ENCODE data around the gene CFAP300. TPM values are rescaled to one million over a fixed set of nuclear protein-coding genes. Genes with fewer than 3 reads are reported as not detected.

The CFAP300 gene
- total RNA-seq, 1 donor from 2014 or later = 7.2 TPM

GRCh38 chr11:102061276-102061675 lies 14.0 kb downstream of the CFAP300 start:
- peak; percentile 32 for TF ChIP-seq CTCF (IDR thresholded peaks at IDR 0.05)
- Histone ChIP-seq H3K4me3 (no peak overlapping the region), H3K36me3 (no peaks in the 10 kb centered on the region), H3K9me3 (no peaks in the 10 kb centered on the region), H3K4me1 (no peaks in the 10 kb centered on the region), H3K27me3 (ENCODE audit: low read depth) (no peaks in the 10 kb centered on the region), H3K27ac (no peak overlapping the region)
- ATAC-seq (peak in 1 of 2 donors; percentile 72), DNase-seq (no peak)
- intact Hi-C loops (cut with DNase I) = no loop called here

DNA sequence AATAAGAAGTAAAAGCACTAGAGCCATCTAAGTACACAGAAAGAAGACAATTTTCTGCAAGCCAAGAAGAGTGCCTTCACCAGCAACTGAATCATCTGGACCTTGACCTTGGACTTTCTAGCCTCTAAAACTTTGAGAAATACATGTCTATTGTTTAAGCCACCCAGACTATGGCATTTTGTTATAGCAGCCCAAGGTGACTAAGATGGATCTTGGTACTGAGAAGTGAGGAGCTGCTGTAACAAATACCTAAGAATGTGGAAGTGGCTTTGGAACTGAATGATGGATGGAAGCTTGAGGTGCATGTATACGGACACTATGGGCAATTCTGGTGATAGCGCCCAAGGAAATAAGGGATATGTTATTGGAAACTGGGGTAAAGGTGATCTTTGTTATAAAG lies 14.9 kb downstream of the CFAP300 start:
- Histone ChIP-seq H3K27ac (no peak overlapping the region), H3K36me3 (no peaks in the 10 kb centered on the region), H3K4me3 (no peak overlapping the region), H3K27me3 (ENCODE audit: low read depth) (no peaks in the 10 kb centered on the region), H3K4me1 (no peaks in the 10 kb centered on the region), H3K9me3 (no peaks in the 10 kb centered on the region)
- DNase-seq = no peak
- intact Hi-C loops (cut with DNase I) = no loop called here
- TF ChIP-seq CTCF (IDR thresholded peaks at IDR 0.05) = no peak
- no peak for ATAC-seq

DNA sequence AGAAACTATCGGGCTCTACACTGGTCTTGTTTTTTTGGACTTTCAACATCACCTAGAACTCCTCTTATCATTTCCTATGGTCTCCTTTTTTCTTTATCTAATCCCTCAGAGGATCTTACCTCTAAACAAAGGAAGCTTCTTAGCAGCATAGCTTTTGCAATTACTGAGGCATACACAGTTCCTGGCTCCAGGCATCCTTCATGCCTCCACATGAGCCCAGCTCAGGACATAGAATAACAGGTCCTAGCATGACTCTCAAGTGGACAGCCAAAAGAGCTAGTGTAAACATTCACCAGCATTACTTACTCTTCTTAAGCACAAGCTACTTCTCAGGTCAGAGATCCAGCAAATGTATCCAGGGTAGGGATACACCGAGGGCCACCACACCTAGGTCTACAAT lies 17.1 kb downstream of the CFAP300 start:
- H3K9me3 ChIP-seq = no peaks in the 10 kb centered on the region
- no peak overlapping the region for H3K4me3 ChIP-seq
- no peak for TF ChIP-seq CTCF (IDR thresholded peaks at IDR 0.05)
- no peaks in the 10 kb centered on the region for H3K36me3 ChIP-seq
- intact Hi-C loops (cut with DNase I) = no loop called here
- H3K27me3 ChIP-seq (ENCODE audit: low read depth) = no peaks in the 10 kb centered on the region
- no peak overlapping the region for H3K27ac ChIP-seq
- ATAC-seq (no peak), DNase-seq (no peak)
- H3K4me1 ChIP-seq = no peaks in the 10 kb centered on the region

- DNase-seq (no peak), ATAC-seq (no peak)
- Histone ChIP-seq H3K27me3 (ENCODE audit: low read depth) (no peaks in the 10 kb centered on the region), H3K9me3 (peaks cover 20% of the 10 kb centered on the region), H3K36me3 (no peaks in the 10 kb centered on the region), H3K27ac (no peak overlapping the region), H3K4me1 (no peaks in the 10 kb centered on the region), H3K4me3 (no peak overlapping the region)
- intact Hi-C loops (cut with DNase I) = no loop called here
- TF ChIP-seq CTCF (IDR thresholded peaks at IDR 0.05) = no peak
Observed at GRCh38 chr11:102070766-102071165, 23.5 kb downstream of the CFAP300 start.

DNA sequence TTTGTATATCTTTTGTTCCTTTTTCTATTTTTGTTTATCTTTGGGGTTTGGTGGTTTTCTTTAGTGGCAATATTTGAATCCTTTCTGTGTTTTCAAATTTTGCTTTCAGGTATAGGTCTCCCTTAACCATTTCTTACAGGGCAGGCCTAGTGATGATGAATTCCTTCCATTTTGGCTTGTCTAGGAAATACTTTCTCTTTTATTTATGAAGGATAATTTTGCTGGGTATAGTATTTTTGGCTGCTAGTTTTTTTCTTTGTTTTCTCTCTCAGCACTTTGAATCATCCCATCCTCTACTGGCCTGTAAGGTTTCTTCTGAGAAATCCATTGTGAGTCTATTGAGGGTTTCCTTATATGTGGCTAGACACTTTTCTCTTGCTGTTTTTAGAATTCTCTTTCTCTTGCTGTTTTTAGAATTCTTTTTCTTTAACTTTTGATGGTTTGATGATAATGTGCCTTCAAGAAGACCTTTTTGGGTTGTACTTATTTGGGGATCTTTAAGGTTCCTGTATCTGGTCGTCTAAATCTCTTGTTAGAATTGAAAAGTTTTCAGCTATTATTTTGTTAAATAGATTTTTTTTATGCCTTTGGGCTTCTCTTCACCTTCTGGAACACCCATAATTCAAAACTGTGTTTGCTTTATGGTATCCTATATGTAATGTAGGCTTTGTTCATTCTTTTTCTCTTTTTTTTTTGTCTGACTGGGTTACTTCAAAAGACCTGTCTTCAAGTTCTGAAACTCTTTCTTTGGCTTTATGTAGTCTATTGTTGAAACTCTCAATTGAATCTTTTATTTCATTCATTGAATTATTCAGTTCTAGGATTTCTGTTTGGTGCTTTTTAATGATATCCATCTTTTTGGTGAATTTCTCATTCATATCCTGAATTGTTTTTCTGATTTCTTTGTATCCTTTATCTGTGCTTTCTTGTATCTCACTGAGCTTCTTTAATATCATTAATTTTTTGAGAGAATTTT lies 24.5 kb downstream of the CFAP300 start:
- Histone ChIP-seq H3K36me3 (no peaks in the 10 kb centered on the region), H3K27ac (no peak overlapping the region), H3K9me3 (peaks cover 20% of the 10 kb centered on the region), H3K4me1 (no peaks in the 10 kb centered on the region), H3K27me3 (ENCODE audit: low read depth) (no peaks in the 10 kb centered on the region), H3K4me3 (no peak overlapping the region)
- ATAC-seq (no peak), DNase-seq (no peak)
- no peak for TF ChIP-seq CTCF (IDR thresholded peaks at IDR 0.05)
- intact Hi-C loops (cut with DNase I) = no loop called here

All from lower lobe of right lung (tissue), 2 donors.